ENCODE measurements around the gene KCND1.

Gene KCND1

GRCh38 chrX:48923771-48924170 lies 47.9 kb downstream of the KCND1 start:
- no peak for TF ChIP-seq CTCF (IDR thresholded peaks at IDR 0.05; ENCODE audit: extremely low read depth, insufficient read depth, missing control alignments)
- in situ Hi-C loops (cut with MboI; ENCODE audit: low pct_unique_long_range_greater_than_20kb, low sequenced_read_pairs, unreplicated experiment): no loop called here
- no peak for DNase-seq (ENCODE audit: low spot score)

- no peak for DNase-seq (ENCODE audit: low spot score)
- in situ Hi-C loops (cut with MboI; ENCODE audit: low pct_unique_long_range_greater_than_20kb, low sequenced_read_pairs, unreplicated experiment): no loop called here
- TF ChIP-seq CTCF (IDR thresholded peaks at IDR 0.05; ENCODE audit: extremely low read depth, insufficient read depth, missing control alignments): no peak
Measured at GRCh38 chrX:48920718-48921104, 50.9 kb downstream of the KCND1 start.

GRCh38 chrX:48919947-48920717 lies 51.5 kb downstream of the KCND1 start:
- in situ Hi-C loops (cut with MboI; ENCODE audit: low pct_unique_long_range_greater_than_20kb, low sequenced_read_pairs, unreplicated experiment): no loop called here

GRCh38 chrX:48919360-48919841 lies 52.2 kb downstream of the KCND1 start:
- in situ Hi-C loops (cut with MboI; ENCODE audit: low pct_unique_long_range_greater_than_20kb, low sequenced_read_pairs, unreplicated experiment): no loop called here
- no peak for TF ChIP-seq CTCF (IDR thresholded peaks at IDR 0.05; ENCODE audit: extremely low read depth, insufficient read depth, missing control alignments)
- no peak for DNase-seq (ENCODE audit: low spot score)

More at GRCh38 chrX:48919947-48920717, 51.5 kb downstream of the KCND1 start:
- DNase-seq (ENCODE audit: low spot score): no peak
- no peak for TF ChIP-seq CTCF (IDR thresholded peaks at IDR 0.05; ENCODE audit: extremely low read depth, insufficient read depth, missing control alignments)

- peak; percentile 91 for DNase-seq (ENCODE audit: low spot score)
- no peak for TF ChIP-seq CTCF (IDR thresholded peaks at IDR 0.05; ENCODE audit: extremely low read depth, insufficient read depth, missing control alignments)
- in situ Hi-C loops (cut with MboI; ENCODE audit: low pct_unique_long_range_greater_than_20kb, low sequenced_read_pairs, unreplicated experiment): no loop called here
Measured at GRCh38 chrX:48918643-48919340, 52.9 kb downstream of the KCND1 start, which contains the start of gene PIM2. PIM2 (minus strand) TSS chrX:48919024; CDS start chrX:48918834, 190 bp downstream.

- TF ChIP-seq CTCF (IDR thresholded peaks at IDR 0.05; ENCODE audit: extremely low read depth, insufficient read depth, missing control alignments): no peak
- DNase-seq (ENCODE audit: low spot score): no peak
- in situ Hi-C loops (cut with MboI; ENCODE audit: low pct_unique_long_range_greater_than_20kb, low sequenced_read_pairs, unreplicated experiment): no loop called here
Measured at GRCh38 chrX:48918301-48918642, 53.4 kb downstream of the KCND1 start.
